ENCODE data around the gene RASGRF2.

DNA sequence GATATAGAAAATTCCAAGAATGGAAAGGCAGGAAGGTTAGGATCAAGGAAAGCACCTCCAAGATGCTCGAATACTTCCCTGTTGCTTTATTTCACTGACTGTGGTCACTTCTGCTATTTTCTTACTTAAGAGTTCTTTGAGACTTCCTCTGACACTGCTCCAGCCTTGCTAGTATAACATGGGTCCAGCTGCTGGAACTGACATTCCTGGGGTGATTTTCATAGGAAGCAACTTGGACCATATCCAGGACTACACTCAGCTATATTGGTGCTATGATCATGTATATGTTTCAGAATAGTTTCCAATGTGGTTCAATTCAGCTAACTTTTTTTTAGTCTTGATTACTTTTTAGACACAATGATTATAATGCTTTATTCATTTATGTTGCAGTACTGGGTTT is 191.4 kb downstream of the RASGRF2 start:
- no peak for TF ChIP-seq FOXP2 (optimal IDR thresholded peaks at IDR 0.05; ENCODE audit: control extremely low read depth, extremely low read length, insufficient read depth)
- no peak for TF ChIP-seq POLR2AphosphoS5 (IDR thresholded peaks at IDR 0.05; ENCODE audit: borderline replicate concordance, low read depth, low read length)
- TF ChIP-seq EZH2 (IDR thresholded peaks at IDR 0.05), result no peak
